ENCODE measurements around the gene ARSG. TPM values are rescaled to one million over a fixed set of nuclear protein-coding genes. Genes with fewer than 3 reads are reported as not detected.

ARSG gene
- total and polyA plus RNA-seq, 2 of the 8 experiments (the other 6 are each of a cell fraction or from before 2014, with no cell fraction given), result 3.3 to 4.0 TPM

DNA sequence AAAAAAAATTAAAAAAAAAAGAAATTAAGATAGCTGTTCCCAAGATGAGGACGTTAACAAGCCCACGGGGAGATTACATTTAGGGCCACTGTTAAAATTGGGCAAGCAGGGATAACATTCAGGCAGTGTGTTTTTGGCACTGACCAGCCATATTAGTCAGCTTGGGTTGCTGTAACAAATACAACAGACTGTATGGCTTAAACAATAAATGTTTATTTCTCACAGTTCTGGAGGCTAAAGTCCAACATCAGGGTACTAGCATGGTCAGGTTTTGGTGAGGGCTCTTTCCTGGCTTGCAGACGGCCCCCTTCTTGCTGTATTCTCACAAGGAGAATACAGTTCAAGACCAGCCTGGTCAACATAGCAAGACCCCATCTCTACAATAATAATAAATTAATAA is 31.3 kb downstream of the ARSG start:
- Histone ChIP-seq H3K36me3 (ENCODE audit: control insufficient read depth in 2 of 4, insufficient read depth in 4 of 4, low read length in 3 of 4) (no peaks in the 10 kb centered on the region), H3K56ac (replicated peaks; ENCODE audit: insufficient read length, low read depth, low read length) (no peak overlapping the region), H3K9ac (replicated peaks in 1 of 4; ENCODE audit: extremely low read depth in 1 of 4, low read depth in 3 of 4, low read length in 3 of 4) (no peak overlapping the region), H2BK15ac (ENCODE audit: low read length) (no peak overlapping the region), H3K4me3 (ENCODE audit: extremely low read depth in 1 of 4, insufficient read depth in 2 of 4, low read depth in 3 of 4, low read length in 4 of 4) (no peak overlapping the region), H3K27me3 (replicated peaks in 1 of 4; ENCODE audit: control insufficient read depth in 3 of 4, extremely low read depth in 1 of 4, insufficient read depth in 3 of 4, low read length in 3 of 4) (no peaks in the 10 kb centered on the region; a peak in 1 of 7 replicates), H3K23me2 (ENCODE audit: low read depth, low read length) (no peaks in the 10 kb centered on the region), H2BK20ac (ENCODE audit: low read length) (no peak overlapping the region), H4K8ac (ENCODE audit: extremely low read depth, insufficient read depth, low read length) (no peak overlapping the region), H2AK5ac (ENCODE audit: low read depth, low read length) (no peak overlapping the region), H3K79me1 (ENCODE audit: low read depth, low read length) (no peaks in the 10 kb centered on the region), H4K91ac (replicated peaks; ENCODE audit: insufficient read length, low read length) (no peak overlapping the region), H3K4ac (replicated peaks; ENCODE audit: insufficient read length, low read depth, low read length) (no peak overlapping the region), H4K20me1 (replicated peaks in 1 of 2; ENCODE audit: control insufficient read depth in 1 of 2, insufficient read depth in 2 of 2, low read length in 2 of 2) (no peaks in the 10 kb centered on the region), H3K4me1 (replicated peaks in 1 of 4; ENCODE audit: control insufficient read depth in 3 of 4, insufficient read depth in 4 of 4, low read length in 3 of 4) (peaks cover 0 to 7% (median 3%) of the 10 kb centered on the region in 4 experiments; a peak in 4 of 7 replicates), H3K23ac (ENCODE audit: insufficient read length) (no peak overlapping the region), H2BK5ac (ENCODE audit: low read depth, low read length) (no peak overlapping the region), H2AFZ (ENCODE audit: low read length) (no peak overlapping the region), H3K79me2 (ENCODE audit: control insufficient read depth in 1 of 2, insufficient read depth in 2 of 2, low read length in 2 of 2) (no peaks in the 10 kb centered on the region), H3K14ac (ENCODE audit: insufficient read length) (no peak overlapping the region), H3K9me3 (ENCODE audit: insufficient read depth in 2 of 2, low read depth in 1 of 2, low read length in 1 of 2) (peaks cover 0 to 4% of the 10 kb centered on the region in 2 experiments; a peak in 1 of 4 replicates), H3K18ac (ENCODE audit: extremely low read depth, low read length) (no peak overlapping the region), H3K4me2 (ENCODE audit: insufficient read depth in 1 of 2, low read depth in 2 of 2, low read length in 2 of 2) (no peak overlapping the region), H2BK12ac (ENCODE audit: low read depth, low read length) (no peak overlapping the region), H4K5ac (ENCODE audit: insufficient read length, low read depth, low read length) (no peak overlapping the region), H3K27ac (ENCODE audit: low read depth, low read length) (no peak overlapping the region), H2BK120ac (replicated peaks; ENCODE audit: low read depth, low read length) (no peak overlapping the region)
- 77% methylated on average over 3 of the region's 3 CpGs; no CpG with 5 or more reads in 1 of the 2 experiments for WGBS, 2 experiments (ENCODE audit: extremely low coverage in 1 of 2, insufficient coverage in 1 of 2, insufficient read length in 1 of 2, insufficient replicate concordance in 2 of 2, low coverage in 1 of 2, low lambda C conversion rate in 2 of 2, missing lambda C conversion rate in 1 of 2)
- TF ChIP-seq BCL11A (IDR thresholded peaks at IDR 0.05; ENCODE audit: low read depth in 2 of 2, low read length in 2 of 2) (no peak), SUZ12 (IDR thresholded peaks at IDR 0.05; ENCODE audit: low read length) (no peak)
- CTCF ChIA-PET (ENCODE audit: partially characterized antibody), result interaction anchor here (0.9 to 1.4 kb wide), 2 partner anchors 13 to 22 kb away, joined by 3 to 5 read pairs; no protein-coding TSS in a partner anchor
- DNase-seq (ENCODE audit: low read depth in 1 of 2, low spot score in 2 of 2) (no peak), FAIRE-seq (no peak)
- POLR2A ChIA-PET (ENCODE audit: partially characterized antibody), result interaction anchor here (1.3 kb wide), 1 partner anchor 13 kb away, joined by 3 read pairs; no protein-coding TSS in a partner anchor

Data from H1 (cell line).